ENCODE data around the gene EIF3C.
"Not testable (repeated sequence)": the region's sequence is repeated elsewhere in the genome, so short reads cannot be mapped to it uniquely, and the experiment has no call there.

- TF ChIP-seq MXI1 (IDR thresholded peaks at IDR 0.05; ENCODE audit: borderline replicate concordance, low read depth, low read length); POLR2A (IDR thresholded peaks at IDR 0.05; ENCODE audit: low read depth, low read length); BHLHE40 (IDR thresholded peaks at IDR 0.05; ENCODE audit: low read depth, low read length); CTCF (conservative IDR thresholded peaks at IDR 0.05; ENCODE audit: low read depth, low read length); RCOR1 (IDR thresholded peaks at IDR 0.05; ENCODE audit: insufficient replicate concordance, low read length); RFX5 (IDR thresholded peaks at IDR 0.05; ENCODE audit: low read depth, low read length); USF2 (IDR thresholded peaks at IDR 0.05; ENCODE audit: low read depth, low read length); RAD21 (IDR thresholded peaks at IDR 0.05; ENCODE audit: low read length): not testable (repeated sequence)
Observed at GRCh38 chr16:28700349-28700748, 10.9 kb upstream of the EIF3C start.

All from IMR-90 (cell line).